ENCODE data around the gene ATP7B.

Gene ATP7B

GRCh38 chr13:51942189-51942588, 69.1 kb downstream of the ATP7B start:
- DNase-seq, result no peak

GRCh38 chr13:51938454-51938853, 72.8 kb downstream of the ATP7B start:
- DNase-seq, result no peak

- DNase-seq, result no peak
Observed at GRCh38 chr13:51937320-51938290, 73.6 kb downstream of the ATP7B start.

- no peak for DNase-seq
Observed at GRCh38 chr13:51935326-51936171, 75.7 kb downstream of the ATP7B start.

- no peak for DNase-seq
Observed at GRCh38 chr13:51934461-51935087, 76.7 kb downstream of the ATP7B start.

- DNase-seq, result no peak
Observed at GRCh38 chr13:51933466-51934058, 77.7 kb downstream of the ATP7B start.

- DNase-seq, result no peak
Observed at GRCh38 chr13:51932231-51932630, 79.0 kb downstream of the ATP7B start.

- no peak for DNase-seq
Observed at GRCh38 chr13:51931606-51932005, 79.6 kb downstream of the ATP7B start.

- DNase-seq, result no peak
Observed at GRCh38 chr13:51929699-51930098, 81.6 kb downstream of the ATP7B start.

GRCh38 chr13:51928231-51928630, 83.0 kb downstream of the ATP7B start:
- DNase-seq, result no peak

- no peak for DNase-seq
Observed at GRCh38 chr13:51927129-51927528, 84.1 kb downstream of the ATP7B start.

- no peak for DNase-seq
Observed at GRCh38 chr13:51926528-51926885, 84.7 kb downstream of the ATP7B start.

GRCh38 chr13:51925865-51926527, 85.3 kb downstream of the ATP7B start:
- no peak for DNase-seq

- DNase-seq, result no peak
Observed at GRCh38 chr13:51924756-51925544, 86.3 kb downstream of the ATP7B start.

GRCh38 chr13:51923983-51924539, 87.2 kb downstream of the ATP7B start:
- DNase-seq, result no peak

- no peak for DNase-seq
Observed at GRCh38 chr13:51922771-51923480, 88.3 kb downstream of the ATP7B start.

- DNase-seq, result no peak
Observed at GRCh38 chr13:51921790-51922740, 89.2 kb downstream of the ATP7B start.

GRCh38 chr13:51920786-51921185, 90.5 kb downstream of the ATP7B start:
- no peak for DNase-seq

- DNase-seq, result no peak
Observed at GRCh38 chr13:51920267-51920666, 91.0 kb downstream of the ATP7B start.

All from amniotic stem cell (primary cell).